ENCODE measurements around the gene GPR82. TPM values are rescaled to one million over a fixed set of nuclear protein-coding genes. Genes with fewer than 3 reads are reported as not detected.
"Not testable (repeated sequence)": the region's sequence is repeated elsewhere in the genome, so short reads cannot be mapped to it uniquely, and the experiment has no call there.

The GPR82 gene
- total RNA-seq: not detected

GRCh38 chrX:41723826-41724225 is at the start of gene GPR82:
Gene GPR82 (plus strand): TSS chrX:41724181. CDS start chrX:41727027, 2,846 bp downstream.
- intact Hi-C loops (cut with micrococcal nuclease): no loop called here
- no peak for DNase-seq
- CTCF ChIA-PET: no interaction called here

GRCh38 chrX:41676361-41676760 is 47.6 kb upstream of the GPR82 start:
- CTCF ChIA-PET; H3K36me3 Mint-ChIP-seq (ENCODE audit: low read depth); H3K4me3 Mint-ChIP-seq; intact Hi-C loops (cut with micrococcal nuclease); H3K27me3 Mint-ChIP-seq (ENCODE audit: low read depth); H3K4me1 Mint-ChIP-seq (ENCODE audit: low read depth); H3K27ac Mint-ChIP-seq; DNase-seq; H3K9me3 Mint-ChIP-seq: not testable (repeated sequence)

More at GRCh38 chrX:41723826-41724225, at the start of gene GPR82:
- H3K36me3 Mint-ChIP-seq (ENCODE audit: low read depth): peaks cover 20% of the 10 kb centered on the region
- no peak within 1 kb of the TSS for H3K4me3 Mint-ChIP-seq
- H3K4me1 Mint-ChIP-seq (ENCODE audit: low read depth): peaks cover 14% of the 10 kb centered on the region
- H3K27ac Mint-ChIP-seq: no peak within 1 kb of the TSS
- H3K9me3 Mint-ChIP-seq: peaks cover 15% of the 10 kb centered on the region
- no peaks in the 10 kb centered on the region for H3K27me3 Mint-ChIP-seq (ENCODE audit: low read depth)

GRCh38 chrX:41677183-41678060 is 46.6 kb upstream of the GPR82 start:
- H3K27me3 Mint-ChIP-seq (ENCODE audit: low read depth): no peaks in the 10 kb centered on the region
- H3K9me3 Mint-ChIP-seq: no peaks in the 10 kb centered on the region
- intact Hi-C loops (cut with micrococcal nuclease): no loop called here
- peaks cover 2% of the 10 kb centered on the region for H3K4me1 Mint-ChIP-seq (ENCODE audit: low read depth)
- CTCF ChIA-PET: no interaction called here
- H3K36me3 Mint-ChIP-seq (ENCODE audit: low read depth): peaks cover 4% of the 10 kb centered on the region
- no peak overlapping the region for H3K27ac Mint-ChIP-seq
- no peak for DNase-seq
- H3K4me3 Mint-ChIP-seq: no peak overlapping the region

GRCh38 chrX:41684138-41684537 is 39.8 kb upstream of the GPR82 start:
- CTCF ChIA-PET: no interaction called here
- H3K36me3 Mint-ChIP-seq (ENCODE audit: low read depth): no peaks in the 10 kb centered on the region

GRCh38 chrX:41684940-41685339 is 39.0 kb upstream of the GPR82 start:
- Mint-ChIP-seq H3K36me3 (ENCODE audit: low read depth) (no peaks in the 10 kb centered on the region), H3K27ac (no peak overlapping the region), H3K4me1 (ENCODE audit: low read depth) (peaks cover 15% of the 10 kb centered on the region), H3K27me3 (ENCODE audit: low read depth) (no peaks in the 10 kb centered on the region), H3K4me3 (no peak overlapping the region), H3K9me3 (no peaks in the 10 kb centered on the region)
- intact Hi-C loops (cut with micrococcal nuclease): no loop called here
- DNase-seq: no peak
- CTCF ChIA-PET: no interaction called here

More at GRCh38 chrX:41684138-41684537, 39.8 kb upstream of the GPR82 start:
- Mint-ChIP-seq H3K27me3 (ENCODE audit: low read depth) (no peaks in the 10 kb centered on the region), H3K9me3 (no peaks in the 10 kb centered on the region), H3K27ac (no peak overlapping the region), H3K4me1 (ENCODE audit: low read depth) (peaks cover 12% of the 10 kb centered on the region), H3K4me3 (no peak overlapping the region)
- no peak for DNase-seq
- intact Hi-C loops (cut with micrococcal nuclease): no loop called here

GRCh38 chrX:41686788-41687187 is 37.2 kb upstream of the GPR82 start:
- Mint-ChIP-seq H3K27ac (no peak overlapping the region), H3K4me3 (no peak overlapping the region), H3K4me1 (ENCODE audit: low read depth) (peaks cover 20% of the 10 kb centered on the region), H3K27me3 (ENCODE audit: low read depth) (no peaks in the 10 kb centered on the region), H3K9me3 (no peaks in the 10 kb centered on the region), H3K36me3 (ENCODE audit: low read depth) (no peaks in the 10 kb centered on the region)
- CTCF ChIA-PET: interaction anchor here (0.7 kb wide), 1 partner anchor 12 kb away, joined by 3 read pairs; no protein-coding TSS in a partner anchor
- intact Hi-C loops (cut with micrococcal nuclease): no loop called here
- DNase-seq: no peak

GRCh38 chrX:41688156-41688555 is 35.8 kb upstream of the GPR82 start:
- DNase-seq: no peak
- Mint-ChIP-seq H3K27me3 (ENCODE audit: low read depth) (no peaks in the 10 kb centered on the region), H3K9me3 (no peaks in the 10 kb centered on the region), H3K36me3 (ENCODE audit: low read depth) (peaks cover 2% of the 10 kb centered on the region), H3K4me3 (no peak overlapping the region), H3K4me1 (ENCODE audit: low read depth) (peaks cover 29% of the 10 kb centered on the region), H3K27ac (no peak overlapping the region)
- CTCF ChIA-PET: no interaction called here
- intact Hi-C loops (cut with micrococcal nuclease): loop anchor here (2.0 kb wide), 1 partner anchor 21 kb away; no protein-coding TSS in a partner anchor

- Mint-ChIP-seq H3K27ac (no peak within 1 kb of the TSS), H3K4me3 (no peak within 1 kb of the TSS), H3K9me3 (no peaks in the 10 kb centered on the region), H3K27me3 (ENCODE audit: low read depth) (no peaks in the 10 kb centered on the region), H3K36me3 (ENCODE audit: low read depth) (peaks cover 2% of the 10 kb centered on the region), H3K4me1 (ENCODE audit: low read depth) (peaks cover 34% of the 10 kb centered on the region)
- intact Hi-C loops (cut with micrococcal nuclease): loop anchor here (2.0 kb wide), 1 partner anchor 22 kb away; no protein-coding TSS in a partner anchor
- CTCF ChIA-PET: no interaction called here
- peak; percentile 32 for DNase-seq
Measured at GRCh38 chrX:41688835-41689234, 35.1 kb upstream of the GPR82 start, which contains the start of gene GPR34. Gene GPR34 (plus strand): TSS chrX:41688973. CDS start chrX:41695634, 6,661 bp downstream.

GRCh38 chrX:41689711-41690110 is 34.3 kb upstream of the GPR82 start:
- H3K4me1 Mint-ChIP-seq (ENCODE audit: low read depth): peaks cover 37% of the 10 kb centered on the region
- H3K4me3 Mint-ChIP-seq: no peak overlapping the region
- no peak for DNase-seq
- no peaks in the 10 kb centered on the region for H3K9me3 Mint-ChIP-seq
- H3K27ac Mint-ChIP-seq: no peak overlapping the region
- no peaks in the 10 kb centered on the region for H3K27me3 Mint-ChIP-seq (ENCODE audit: low read depth)
- intact Hi-C loops (cut with micrococcal nuclease): loop anchor here (2.0 kb wide), 1 partner anchor 23 kb away; no protein-coding TSS in a partner anchor
- H3K36me3 Mint-ChIP-seq (ENCODE audit: low read depth): peaks cover 2% of the 10 kb centered on the region
- CTCF ChIA-PET: no interaction called here

GRCh38 chrX:41692162-41692749 is 31.7 kb upstream of the GPR82 start:
- H3K36me3 Mint-ChIP-seq (ENCODE audit: low read depth): peaks cover 7% of the 10 kb centered on the region
- H3K4me1 Mint-ChIP-seq (ENCODE audit: low read depth): peaks cover 41% of the 10 kb centered on the region
- H3K4me3 Mint-ChIP-seq: no peak overlapping the region
- no peaks in the 10 kb centered on the region for H3K9me3 Mint-ChIP-seq
- no peak overlapping the region for H3K27ac Mint-ChIP-seq
- no peaks in the 10 kb centered on the region for H3K27me3 Mint-ChIP-seq (ENCODE audit: low read depth)
- intact Hi-C loops (cut with micrococcal nuclease): no loop called here
- no peak for DNase-seq
- CTCF ChIA-PET: no interaction called here

- H3K4me3 Mint-ChIP-seq: no peak overlapping the region
- no peak overlapping the region for H3K27ac Mint-ChIP-seq
- peaks cover 40% of the 10 kb centered on the region for H3K4me1 Mint-ChIP-seq (ENCODE audit: low read depth)
- CTCF ChIA-PET: no interaction called here
- H3K27me3 Mint-ChIP-seq (ENCODE audit: low read depth): no peaks in the 10 kb centered on the region
- no peaks in the 10 kb centered on the region for H3K9me3 Mint-ChIP-seq
- peaks cover 7% of the 10 kb centered on the region for H3K36me3 Mint-ChIP-seq (ENCODE audit: low read depth)
- intact Hi-C loops (cut with micrococcal nuclease): no loop called here
- no peak for DNase-seq
Measured at GRCh38 chrX:41693024-41693423, 31.0 kb upstream of the GPR82 start.

- Mint-ChIP-seq H3K4me1 (ENCODE audit: low read depth) (peaks cover 31% of the 10 kb centered on the region), H3K27ac (no peak overlapping the region), H3K4me3 (no peak overlapping the region), H3K9me3 (no peaks in the 10 kb centered on the region), H3K27me3 (ENCODE audit: low read depth) (no peaks in the 10 kb centered on the region), H3K36me3 (ENCODE audit: low read depth) (peaks cover 7% of the 10 kb centered on the region)
- intact Hi-C loops (cut with micrococcal nuclease): no loop called here
- CTCF ChIA-PET: no interaction called here
- peak; percentile 13 for DNase-seq
Measured at GRCh38 chrX:41695426-41695825, 28.6 kb upstream of the GPR82 start.
